ENCODE data around the gene SFXN1.

SFXN1 gene

GRCh38 chr5:175456105-175456742, 22.1 kb upstream of the SFXN1 start:
- no peak overlapping the region for H3K4me3 ChIP-seq (ENCODE audit: low read depth, low read length)
- DNase-seq (ENCODE audit: low read depth) = no peak
- no peak for TF ChIP-seq CTCF (conservative IDR thresholded peaks at IDR 0.05; ENCODE audit: low read depth, low read length)

- no peak for TF ChIP-seq CTCF (conservative IDR thresholded peaks at IDR 0.05; ENCODE audit: low read depth, low read length)
- no peak for DNase-seq (ENCODE audit: low read depth)
- H3K4me3 ChIP-seq (ENCODE audit: low read depth, low read length) = no peak overlapping the region
These were observed 20.9 kb upstream of the SFXN1 start for GRCh38 chr5:175457466-175457865.

GRCh38 chr5:175460126-175460525, 18.2 kb upstream of the SFXN1 start:
- no peak overlapping the region for H3K4me3 ChIP-seq (ENCODE audit: low read depth, low read length)
- peak; percentile 55 for TF ChIP-seq CTCF (conservative IDR thresholded peaks at IDR 0.05; ENCODE audit: low read depth, low read length)
- peak; percentile 43 for DNase-seq (ENCODE audit: low read depth)

- no peak for DNase-seq (ENCODE audit: low read depth)
- no peak for TF ChIP-seq CTCF (conservative IDR thresholded peaks at IDR 0.05; ENCODE audit: low read depth, low read length)
- H3K4me3 ChIP-seq (ENCODE audit: low read depth, low read length) = no peak overlapping the region
These were observed 17.8 kb upstream of the SFXN1 start for GRCh38 chr5:175460552-175460951.

- H3K4me3 ChIP-seq (ENCODE audit: low read depth, low read length) = no peak overlapping the region
- no peak for DNase-seq (ENCODE audit: low read depth)
- TF ChIP-seq CTCF (conservative IDR thresholded peaks at IDR 0.05; ENCODE audit: low read depth, low read length) = no peak
These were observed 17.0 kb upstream of the SFXN1 start for GRCh38 chr5:175461370-175461769.

GRCh38 chr5:175463641-175464040, 14.7 kb upstream of the SFXN1 start:
- no peak for DNase-seq (ENCODE audit: low read depth)
- no peak overlapping the region for H3K4me3 ChIP-seq (ENCODE audit: low read depth, low read length)
- TF ChIP-seq CTCF (conservative IDR thresholded peaks at IDR 0.05; ENCODE audit: low read depth, low read length) = no peak
